K562 (cell line): ENCODE data around the gene DOCK4. TPM values are rescaled to one million over a fixed set of nuclear protein-coding genes. Genes with fewer than 3 reads are reported as not detected.

Source experiments
- HDAC3 ChIP-seq: fragments of 450-650 bp; IDR thresholded peaks from 2 replicates; pipeline ENCODE4 v1.6.1; 2018; ENCODE audit warnings: borderline replicate concordance, mild to moderate bottlenecking, moderate library complexity; ENCODE audit not compliant: partially characterized antibody
- KLF13 ChIP-seq: fragments of 450-650 bp; IDR thresholded peaks from 2 replicates; pipeline ENCODE4 v1.6.1; 2016; ENCODE audit warnings: missing genetic modification characterization, low read depth, mild to moderate bottlenecking, missing compliant biosample characterization, moderate library complexity, borderline replicate concordance
- NR3C1 ChIP-seq: sonication (generic); formaldehyde crosslinking; IDR thresholded peaks from 2 replicates; pipeline ENCODE4 v1.8.1; 2022; ENCODE audit warnings: missing genetic modification reagents
- SIRT6 ChIP-seq: IDR thresholded peaks from one replicate; pipeline ENCODE4 v1.6.1; 2012; ENCODE audit warnings: low read depth, mild to moderate bottlenecking, control low read depth, inconsistent platforms, low read length, moderate library complexity
- ZNF384 ChIP-seq: IDR thresholded peaks from 2 replicates; pipeline ENCODE4 v1.6.1; 2012; ENCODE audit warnings: low read depth, low read length, improper control_type of control experiment
- polyA plus RNA-seq, 8 experiments: library from polyadenylated mRNA; depleted of rRNA in 4 of 8; stranded (reverse) in 5 of 8; unstranded in 3 of 8; fragments of >200 nt; fragmentation: Nextera tagmentation in 2 of 8; fragmentation: Illumina TruSeq in 1 of 8; extraction: Ambion mirVana in 2 of 8; extraction: Trizol in 1 of 8; gene quantifications; 2 replicates each; pipeline versions ENCODE4 v1.2.1 to v1.2.3, GENCODE V29; 2011 to 2014; ENCODE audit warnings: inconsistent platforms in 1 of 8, missing spikeins in 1 of 8
- total RNA-seq, 7 experiments: library from RNA; depleted of rRNA in 6 of 7; stranded (reverse); fragments of >200 nt in 6 of 7; fragmentation: Illumina TruSeq in 2 of 7; extraction: Trizol in 2 of 7; gene quantifications; 2 replicates each; pipeline versions ENCODE4 v1.2.1 to v1.2.3, GENCODE V29; 2011 to 2021; ENCODE audit warnings: low replicate concordance in 1 of 7
- TF ChIP-seq, protein P1 (sequence below), 2 experiments: fragments of 450-650 bp in 1 of 2; sonication (generic) in 1 of 2; formaldehyde crosslinking in 1 of 2; IDR thresholded peaks; 2 replicates each; pipeline versions ENCODE4 v1.7.1 to v1.9.0; 2016 to 2022; ENCODE audit warnings: inconsistent platforms in 1 of 2, mild to moderate bottlenecking in 1 of 2, missing genetic modification reagents in 1 of 2
- TF ChIP-seq, protein P2 (sequence below): sonication (generic); formaldehyde crosslinking; IDR thresholded peaks from 2 replicates; pipeline ENCODE4 v1.9.0; 2022; ENCODE audit warnings: mild to moderate bottlenecking, missing genetic modification reagents

Gene DOCK4
- total and polyA plus RNA-seq, 9 of the 15 experiments (the other 6 are each of a cell fraction or from before 2014, with no cell fraction given), result 0.42 to 5.7 (median 2.3) TPM

DNA sequence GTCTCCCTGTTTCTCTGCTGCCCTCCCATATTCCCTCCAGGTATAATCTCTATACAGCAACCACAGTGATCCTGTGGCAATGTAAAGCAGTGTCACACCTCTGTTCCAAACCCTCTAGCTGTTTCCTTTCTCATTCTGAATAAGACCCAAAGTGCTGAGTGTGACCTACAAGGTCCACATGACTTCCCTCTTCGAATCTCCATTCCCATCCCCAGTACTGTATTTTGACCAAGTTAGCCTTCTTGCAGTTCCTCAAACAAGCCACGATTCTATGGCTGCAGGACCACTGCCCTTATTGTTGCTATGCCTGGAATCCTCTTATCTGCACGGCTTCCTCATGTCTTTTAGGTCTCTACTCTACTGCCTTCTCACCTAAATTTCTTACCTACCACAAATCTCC is 291.9 kb downstream of the DOCK4 start (continued):
- TF ChIP-seq, protein P1, sequence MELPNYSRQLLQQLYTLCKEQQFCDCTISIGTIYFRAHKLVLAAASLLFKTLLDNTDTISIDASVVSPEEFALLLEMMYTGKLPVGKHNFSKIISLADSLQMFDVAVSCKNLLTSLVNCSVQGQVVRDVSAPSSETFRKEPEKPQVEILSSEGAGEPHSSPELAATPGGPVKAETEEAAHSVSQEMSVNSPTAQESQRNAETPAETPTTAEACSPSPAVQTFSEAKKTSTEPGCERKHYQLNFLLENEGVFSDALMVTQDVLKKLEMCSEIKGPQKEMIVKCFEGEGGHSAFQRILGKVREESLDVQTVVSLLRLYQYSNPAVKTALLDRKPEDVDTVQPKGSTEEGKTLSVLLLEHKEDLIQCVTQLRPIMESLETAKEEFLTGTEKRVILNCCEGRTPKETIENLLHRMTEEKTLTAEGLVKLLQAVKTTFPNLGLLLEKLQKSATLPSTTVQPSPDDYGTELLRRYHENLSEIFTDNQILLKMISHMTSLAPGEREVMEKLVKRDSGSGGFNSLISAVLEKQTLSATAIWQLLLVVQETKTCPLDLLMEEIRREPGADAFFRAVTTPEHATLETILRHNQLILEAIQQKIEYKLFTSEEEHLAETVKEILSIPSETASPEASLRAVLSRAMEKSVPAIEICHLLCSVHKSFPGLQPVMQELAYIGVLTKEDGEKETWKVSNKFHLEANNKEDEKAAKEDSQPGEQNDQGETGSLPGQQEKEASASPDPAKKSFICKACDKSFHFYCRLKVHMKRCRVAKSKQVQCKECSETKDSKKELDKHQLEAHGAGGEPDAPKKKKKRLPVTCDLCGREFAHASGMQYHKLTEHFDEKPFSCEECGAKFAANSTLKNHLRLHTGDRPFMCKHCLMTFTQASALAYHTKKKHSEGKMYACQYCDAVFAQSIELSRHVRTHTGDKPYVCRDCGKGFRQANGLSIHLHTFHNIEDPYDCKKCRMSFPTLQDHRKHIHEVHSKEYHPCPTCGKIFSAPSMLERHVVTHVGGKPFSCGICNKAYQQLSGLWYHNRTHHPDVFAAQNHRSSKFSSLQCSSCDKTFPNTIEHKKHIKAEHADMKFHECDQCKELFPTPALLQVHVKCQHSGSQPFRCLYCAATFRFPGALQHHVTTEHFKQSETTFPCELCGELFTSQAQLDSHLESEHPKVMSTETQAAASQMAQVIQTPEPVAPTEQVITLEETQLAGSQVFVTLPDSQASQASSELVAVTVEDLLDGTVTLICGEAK (IDR thresholded peaks at IDR 0.05), result no peak
- TF ChIP-seq, protein P1 (CRISPR knock-in tag; IDR thresholded peaks at IDR 0.05), result no peak
- TF ChIP-seq ZNF384, result no peak
- TF ChIP-seq KLF13 (tag), result no peak
- TF ChIP-seq SIRT6, result no peak
- no peak for TF ChIP-seq NR3C1 (CRISPR knock-in tag)
- TF ChIP-seq HDAC3, result no peak
- TF ChIP-seq, protein P2, sequence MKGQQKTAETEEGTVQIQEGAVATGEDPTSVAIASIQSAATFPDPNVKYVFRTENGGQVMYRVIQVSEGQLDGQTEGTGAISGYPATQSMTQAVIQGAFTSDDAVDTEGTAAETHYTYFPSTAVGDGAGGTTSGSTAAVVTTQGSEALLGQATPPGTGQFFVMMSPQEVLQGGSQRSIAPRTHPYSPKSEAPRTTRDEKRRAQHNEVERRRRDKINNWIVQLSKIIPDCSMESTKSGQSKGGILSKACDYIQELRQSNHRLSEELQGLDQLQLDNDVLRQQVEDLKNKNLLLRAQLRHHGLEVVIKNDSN, result no peak
- TF ChIP-seq, all 486 proteins: peak for 0
